Measurements from ENCODE around the gene TM4SF5.

The TM4SF5 gene

GRCh38 chr17:4789951-4790704 is 18.4 kb downstream of the TM4SF5 start:
- peak; percentile 88 to 93 for DNase-seq
- no peak for TF ChIP-seq GATA1 (IDR thresholded peaks at IDR 0.05; ENCODE audit: low read depth, low read length)
- TF ChIP-seq POLR2A (IDR thresholded peaks at IDR 0.05; ENCODE audit: low read length): peak; percentile 70

GRCh38 chr17:4790705-4791088 is 19.0 kb downstream of the TM4SF5 start:
- TF ChIP-seq POLR2A (IDR thresholded peaks at IDR 0.05; ENCODE audit: low read length): no peak
- no peak for TF ChIP-seq GATA1 (IDR thresholded peaks at IDR 0.05; ENCODE audit: low read depth, low read length)
- DNase-seq: no peak

- TF ChIP-seq POLR2A (IDR thresholded peaks at IDR 0.05; ENCODE audit: low read length) (no peak), GATA1 (IDR thresholded peaks at IDR 0.05; ENCODE audit: low read depth, low read length) (no peak)
- DNase-seq: no peak
These were observed 23.5 kb downstream of the TM4SF5 start for GRCh38 chr17:4795168-4795567.

GRCh38 chr17:4796552-4796920 is 24.9 kb downstream of the TM4SF5 start:
- peak; percentile 58 to 62 for DNase-seq
- TF ChIP-seq GATA1 (IDR thresholded peaks at IDR 0.05; ENCODE audit: low read depth, low read length) (no peak), POLR2A (IDR thresholded peaks at IDR 0.05; ENCODE audit: low read length) (no peak)

- no peak for TF ChIP-seq POLR2A (IDR thresholded peaks at IDR 0.05; ENCODE audit: low read length)
- TF ChIP-seq GATA1 (IDR thresholded peaks at IDR 0.05; ENCODE audit: low read depth, low read length): no peak
These were observed 28.9 kb downstream of the TM4SF5 start for GRCh38 chr17:4800462-4801196.

GRCh38 chr17:4802228-4802627 is 30.5 kb downstream of the TM4SF5 start, which contains the start of gene C17orf114:
Gene C17orf114, minus strand, starts transcription at chr17:4802328.
- DNase-seq: no peak
- TF ChIP-seq POLR2A (IDR thresholded peaks at IDR 0.05; ENCODE audit: low read length): no peak
- no peak for TF ChIP-seq GATA1 (IDR thresholded peaks at IDR 0.05; ENCODE audit: low read depth, low read length)

More at GRCh38 chr17:4800462-4801196, 28.9 kb downstream of the TM4SF5 start:
- DNase-seq: no peak

GRCh38 chr17:4806456-4806776 is 34.7 kb downstream of the TM4SF5 start:
- TF ChIP-seq POLR2A (IDR thresholded peaks at IDR 0.05; ENCODE audit: low read length): no peak
- no peak for TF ChIP-seq GATA1 (IDR thresholded peaks at IDR 0.05; ENCODE audit: low read depth, low read length)
- DNase-seq: no peak

GRCh38 chr17:4806777-4807604 is 35.3 kb downstream of the TM4SF5 start, which contains the start of gene PLD2:
Gene PLD2, plus strand, starts transcription at chr17:4807152. Its CDS starts 621 bp downstream, at chr17:4807773.
- TF ChIP-seq GATA1 (IDR thresholded peaks at IDR 0.05; ENCODE audit: low read depth, low read length) (no peak), POLR2A (IDR thresholded peaks at IDR 0.05; ENCODE audit: low read length) (no peak)
- DNase-seq: peak; percentile 81 to 86

- no peak for DNase-seq
- TF ChIP-seq POLR2A (IDR thresholded peaks at IDR 0.05; ENCODE audit: low read length): no peak
- TF ChIP-seq GATA1 (IDR thresholded peaks at IDR 0.05; ENCODE audit: low read depth, low read length): no peak
These were observed 36.1 kb downstream of the TM4SF5 start for GRCh38 chr17:4807605-4808377.

- no peak for TF ChIP-seq GATA1 (IDR thresholded peaks at IDR 0.05; ENCODE audit: low read depth, low read length)
- TF ChIP-seq POLR2A (IDR thresholded peaks at IDR 0.05; ENCODE audit: low read length): no peak
- DNase-seq: no peak
These were observed 36.7 kb downstream of the TM4SF5 start for GRCh38 chr17:4808378-4808767.

GRCh38 chr17:4810696-4811290 is 39.1 kb downstream of the TM4SF5 start:
- TF ChIP-seq GATA1 (IDR thresholded peaks at IDR 0.05; ENCODE audit: low read depth, low read length) (no peak), POLR2A (IDR thresholded peaks at IDR 0.05; ENCODE audit: low read length) (no peak)

GRCh38 chr17:4811471-4811870 is 39.8 kb downstream of the TM4SF5 start:
- no peak for TF ChIP-seq POLR2A (IDR thresholded peaks at IDR 0.05; ENCODE audit: low read length)
- TF ChIP-seq GATA1 (IDR thresholded peaks at IDR 0.05; ENCODE audit: low read depth, low read length): no peak
- no peak for DNase-seq

More at GRCh38 chr17:4810696-4811290, 39.1 kb downstream of the TM4SF5 start:
- DNase-seq: no peak

- TF ChIP-seq GATA1 (IDR thresholded peaks at IDR 0.05; ENCODE audit: low read depth, low read length): no peak
- TF ChIP-seq POLR2A (IDR thresholded peaks at IDR 0.05; ENCODE audit: low read length): no peak
- DNase-seq: no peak
These were observed 41.0 kb downstream of the TM4SF5 start for GRCh38 chr17:4812690-4813089.
